Activated CD8-positive, alpha-beta memory T cell treated with anti-CD3 and anti-CD28 coated beads, Interleukin-2, amount 50 U/mL, for 1 hour (primary cell): Measurements from ENCODE around the gene TSPEAR.
A peak's percentile ranks its signal among the peaks of the same experiment; 100 is the strongest.

ENCODE experiments used
- DNase-seq: peaks from one replicate; pipeline ENCODE4 v3.0.0-alpha.2; 2020; ENCODE audit errors: extremely low read depth

The TSPEAR gene

DNA sequence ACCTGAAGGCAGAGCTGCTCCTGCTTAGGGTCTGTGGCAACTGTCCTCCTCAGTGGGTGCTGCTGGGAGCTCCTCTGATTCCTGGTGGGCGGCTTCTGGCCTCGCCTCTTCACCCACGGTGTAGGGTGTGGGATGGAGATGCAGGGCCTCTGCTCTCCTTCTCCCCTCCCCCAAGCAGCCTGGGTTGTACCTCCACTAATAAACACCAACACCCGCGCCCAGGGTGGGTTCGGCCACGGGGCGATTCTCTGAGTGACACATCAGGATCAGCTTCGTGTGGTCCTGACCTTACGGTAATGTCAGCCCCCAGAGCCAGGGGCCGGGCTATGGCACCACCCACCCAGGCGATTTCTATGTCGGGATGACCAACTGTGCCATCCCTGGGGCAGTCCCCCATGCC is 195.0 kb downstream of the TSPEAR start:
- DNase-seq, result no peak

- no peak for DNase-seq
These were observed 195.8 kb downstream of the TSPEAR start for GRCh38 chr21:44515359-44516165.

DNA sequence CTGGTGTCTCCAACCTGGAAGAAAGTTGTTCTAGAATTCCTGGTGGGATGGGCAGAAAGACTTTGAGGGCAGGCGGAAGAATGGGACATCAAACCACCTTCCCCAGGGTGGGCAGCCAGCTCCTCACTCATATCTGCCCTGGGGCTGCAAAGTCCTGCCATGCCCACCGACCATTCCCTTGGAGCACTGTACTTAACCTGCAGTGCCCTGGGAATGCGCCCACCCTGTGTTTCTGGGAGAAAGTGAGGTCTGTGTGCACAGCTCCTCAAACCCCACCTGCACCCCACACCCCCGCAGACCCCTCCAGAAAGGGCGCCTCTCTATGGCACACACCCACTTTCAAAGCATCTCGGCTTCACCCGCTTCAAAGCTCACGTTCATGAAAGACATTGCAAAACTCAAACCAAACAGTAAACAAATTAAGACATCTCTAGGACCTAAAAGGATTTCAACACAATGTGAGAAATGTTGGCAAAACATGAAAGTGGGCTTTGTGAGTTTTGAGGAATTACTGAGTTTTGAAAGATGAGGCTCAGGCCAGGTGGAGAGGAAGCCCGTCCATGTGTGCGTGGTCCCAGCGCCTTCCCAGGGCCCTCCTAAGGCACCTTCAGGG is 196.5 kb downstream of the TSPEAR start:
- DNase-seq, result no peak

DNA sequence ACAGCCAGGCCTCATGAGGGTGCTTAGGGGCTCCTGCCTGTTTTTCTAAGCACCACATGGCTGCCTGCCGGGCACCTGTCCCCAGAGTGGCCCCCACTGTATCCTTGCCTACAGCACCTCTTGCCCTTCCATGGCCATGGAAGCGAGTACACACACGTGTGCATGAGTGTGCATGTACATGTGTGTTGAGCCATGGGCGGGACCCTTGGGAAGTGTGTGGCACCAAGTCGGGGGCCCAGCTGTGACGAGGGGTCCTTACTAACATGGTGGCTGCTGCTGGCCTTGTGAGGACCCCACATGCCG is 197.2 kb downstream of the TSPEAR start:
- DNase-seq, result no peak

GRCh38 chr21:44513389-44514217 is 197.8 kb downstream of the TSPEAR start:
- DNase-seq, result no peak

- DNase-seq, result no peak
These were observed 198.6 kb downstream of the TSPEAR start for GRCh38 chr21:44512496-44513388.

GRCh38 chr21:44511938-44512275 is 199.5 kb downstream of the TSPEAR start:
- DNase-seq, result no peak

GRCh38 chr21:44511219-44511937 is 200.0 kb downstream of the TSPEAR start:
- DNase-seq, result no peak

DNA sequence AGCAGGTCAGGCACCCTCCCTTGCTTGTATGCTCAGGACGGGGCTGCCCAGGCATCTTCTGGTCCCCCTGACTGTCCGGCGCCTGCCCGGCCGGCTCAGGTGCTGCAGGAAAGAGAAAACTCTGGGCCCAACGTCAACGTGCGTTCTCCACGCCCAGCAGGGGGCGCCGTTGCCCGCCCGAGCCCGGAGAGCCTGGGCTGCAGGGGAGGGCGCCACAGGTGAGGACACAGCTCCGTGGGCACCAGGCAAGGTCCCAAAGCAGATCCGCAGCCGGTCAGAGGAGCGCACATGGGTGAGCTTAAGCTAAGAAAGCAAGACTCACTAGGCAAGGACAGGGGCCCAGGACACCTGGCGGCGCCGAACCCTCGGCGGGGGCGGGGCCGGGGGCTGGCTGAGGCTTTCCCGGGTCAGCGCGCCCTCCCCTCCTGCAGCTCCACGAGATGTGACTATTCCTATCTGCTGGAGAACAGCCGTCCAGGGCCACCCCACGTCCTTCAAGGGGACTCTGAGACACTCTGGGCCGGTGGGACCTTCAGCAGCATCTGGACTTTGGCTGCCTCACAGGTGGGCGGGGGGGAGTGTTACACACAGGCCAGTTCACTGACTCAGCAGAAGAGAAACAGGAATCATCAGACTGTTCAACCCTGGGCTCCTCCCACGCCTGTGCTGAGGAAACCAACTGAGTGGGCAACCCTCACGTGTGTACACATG is 200.7 kb downstream of the TSPEAR start:
- peak; percentile 44 for DNase-seq

GRCh38 chr21:44510109-44510507 is 201.3 kb downstream of the TSPEAR start:
- no peak for DNase-seq

DNA sequence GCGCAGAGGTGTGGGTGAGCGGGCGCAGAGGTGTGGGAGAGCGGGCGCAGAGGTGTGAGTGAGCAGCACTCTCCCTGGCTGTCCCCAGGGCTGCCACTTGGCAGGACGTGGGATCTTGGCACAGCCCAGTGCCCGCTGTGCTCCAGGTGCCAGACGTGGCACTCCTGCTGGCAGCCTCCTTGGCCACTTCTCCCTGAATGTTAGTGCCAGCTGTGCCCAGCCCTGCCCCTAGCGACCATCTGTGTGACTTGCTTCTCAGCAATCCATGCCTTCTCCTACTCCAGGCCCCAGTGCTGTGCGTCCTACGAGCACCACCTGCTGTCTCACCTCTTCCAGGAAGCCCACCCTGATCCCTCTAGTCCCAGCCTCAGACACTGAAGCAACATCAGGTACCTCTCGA is 201.8 kb downstream of the TSPEAR start:
- DNase-seq, result no peak

DNA sequence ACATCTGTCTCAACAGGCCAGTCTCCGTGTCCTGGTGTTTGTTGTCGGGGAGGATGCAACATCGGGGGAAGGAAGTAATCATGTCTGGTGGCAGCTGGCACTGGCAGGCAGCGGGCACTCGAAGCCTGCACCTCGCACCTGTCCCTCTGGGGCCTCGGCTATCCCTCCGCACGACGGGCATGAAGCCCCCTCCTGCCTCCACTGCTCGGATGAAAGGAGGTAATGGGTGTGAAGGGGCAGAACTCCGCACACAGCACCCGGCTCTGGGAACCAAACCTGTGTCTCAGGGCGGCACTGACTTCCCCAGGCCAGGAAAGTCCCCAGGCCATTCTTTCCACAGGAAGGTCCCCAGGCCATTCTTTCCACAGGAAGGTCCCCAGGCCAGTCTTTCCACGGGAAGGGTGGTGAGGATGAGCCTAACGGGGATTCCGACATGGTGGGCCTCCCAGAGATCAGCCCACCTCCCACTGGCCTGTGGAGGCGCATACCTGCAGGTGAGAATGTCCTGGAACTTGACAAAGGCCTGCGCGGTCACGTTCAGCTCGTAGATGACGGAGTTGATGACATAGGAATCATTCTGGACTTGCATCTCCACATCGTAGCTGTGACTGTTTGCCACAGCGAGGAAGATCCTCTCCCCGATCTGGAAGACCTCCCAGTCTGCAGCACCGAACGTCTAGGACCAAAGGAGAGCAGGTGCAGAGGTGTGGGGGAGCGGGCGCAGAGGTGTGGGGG is 202.5 kb downstream of the TSPEAR start:
- no peak for DNase-seq

- no peak for DNase-seq
These were observed 203.0 kb downstream of the TSPEAR start for GRCh38 chr21:44508426-44508710.

DNA sequence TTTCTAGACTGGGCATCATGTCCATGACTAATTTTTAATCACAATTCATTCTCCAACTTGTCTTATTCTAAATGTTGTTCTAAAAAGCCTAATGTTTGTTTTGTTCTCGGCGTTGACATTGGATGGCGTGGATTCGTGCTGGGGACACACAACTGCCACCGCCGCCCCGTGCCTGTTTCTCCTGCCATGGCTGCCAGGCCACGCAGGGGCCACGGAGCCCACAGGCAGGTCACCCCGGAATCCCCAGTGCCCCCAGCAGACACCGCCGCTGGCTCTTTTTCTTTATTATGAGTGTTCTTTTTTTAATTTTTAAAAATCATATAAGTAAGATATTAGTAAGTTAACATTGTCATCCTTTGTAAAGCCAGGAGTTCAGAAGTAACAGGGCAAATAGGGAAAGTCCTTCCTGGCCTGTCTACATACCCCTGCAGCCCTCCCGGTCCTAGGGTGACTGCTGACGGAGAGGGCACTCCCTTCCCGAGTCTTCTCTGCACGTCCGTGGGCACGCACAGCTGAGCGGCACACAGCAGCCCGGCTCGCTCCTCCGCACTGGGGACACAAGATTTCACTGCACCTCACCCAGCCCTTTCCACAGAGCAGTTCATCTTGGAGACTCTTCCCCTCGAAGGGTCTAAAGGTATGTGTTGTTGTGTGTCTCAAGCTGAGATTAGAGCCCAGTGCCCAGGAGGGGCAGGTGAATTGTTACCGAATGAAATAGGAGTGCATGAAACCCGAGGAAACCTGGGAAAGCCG is 203.5 kb downstream of the TSPEAR start:
- DNase-seq, result no peak

GRCh38 chr21:44506279-44507255 is 204.8 kb downstream of the TSPEAR start:
- DNase-seq, result no peak

- no peak for DNase-seq
These were observed 205.6 kb downstream of the TSPEAR start for GRCh38 chr21:44505673-44506278.

GRCh38 chr21:44503901-44504399 is 207.4 kb downstream of the TSPEAR start:
- DNase-seq, result no peak
